OCI-LY1 (cell line): ENCODE results near the gene CCDC167.

Experiments used
- EZH2 ChIP-seq: fragments of 200-600 bp; sonication (generic), shearing (Covaris generic); IDR thresholded peaks from 2 replicates; pipeline ENCODE4 v1.8.0; 2017; ENCODE audit warnings: borderline replicate concordance, mixed run types, mild to moderate bottlenecking, antibody characterized with exemption, low read length, moderate library complexity, mixed read lengths
- TF ChIP-seq, protein P1 (sequence below): fragments of 200-600 bp; sonication (generic), shearing (Covaris generic); IDR thresholded peaks from 2 replicates; pipeline ENCODE4 v1.5.1; 2017; ENCODE audit warnings: mild to moderate bottlenecking, antibody characterized with exemption, low read length, moderate library complexity, mixed read lengths

DNA sequence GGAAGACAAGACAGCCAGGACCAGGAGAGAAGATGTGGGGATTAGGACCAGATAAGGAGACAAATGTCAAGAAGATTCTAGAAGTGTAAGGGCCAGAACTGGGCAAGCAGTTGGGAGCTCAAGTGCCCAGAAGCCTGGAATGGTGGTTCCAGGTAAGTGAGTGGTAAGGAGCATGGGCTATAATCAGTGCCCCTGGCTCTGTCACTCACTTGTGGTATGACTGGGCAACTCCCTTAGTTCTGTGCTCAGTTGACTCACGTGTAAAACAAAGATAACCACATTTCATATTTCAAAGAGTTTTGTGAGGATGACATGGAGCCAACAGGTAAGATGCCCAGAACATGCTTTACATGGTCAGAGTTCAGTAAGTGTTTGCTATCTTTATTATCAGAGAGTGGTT lies 11.2 kb downstream of the CCDC167 start:
- TF ChIP-seq, protein P1, sequence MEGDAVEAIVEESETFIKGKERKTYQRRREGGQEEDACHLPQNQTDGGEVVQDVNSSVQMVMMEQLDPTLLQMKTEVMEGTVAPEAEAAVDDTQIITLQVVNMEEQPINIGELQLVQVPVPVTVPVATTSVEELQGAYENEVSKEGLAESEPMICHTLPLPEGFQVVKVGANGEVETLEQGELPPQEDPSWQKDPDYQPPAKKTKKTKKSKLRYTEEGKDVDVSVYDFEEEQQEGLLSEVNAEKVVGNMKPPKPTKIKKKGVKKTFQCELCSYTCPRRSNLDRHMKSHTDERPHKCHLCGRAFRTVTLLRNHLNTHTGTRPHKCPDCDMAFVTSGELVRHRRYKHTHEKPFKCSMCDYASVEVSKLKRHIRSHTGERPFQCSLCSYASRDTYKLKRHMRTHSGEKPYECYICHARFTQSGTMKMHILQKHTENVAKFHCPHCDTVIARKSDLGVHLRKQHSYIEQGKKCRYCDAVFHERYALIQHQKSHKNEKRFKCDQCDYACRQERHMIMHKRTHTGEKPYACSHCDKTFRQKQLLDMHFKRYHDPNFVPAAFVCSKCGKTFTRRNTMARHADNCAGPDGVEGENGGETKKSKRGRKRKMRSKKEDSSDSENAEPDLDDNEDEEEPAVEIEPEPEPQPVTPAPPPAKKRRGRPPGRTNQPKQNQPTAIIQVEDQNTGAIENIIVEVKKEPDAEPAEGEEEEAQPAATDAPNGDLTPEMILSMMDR, result no peak
- no peak for TF ChIP-seq EZH2
